ENCODE results near the gene ZNF37A.

DNA sequence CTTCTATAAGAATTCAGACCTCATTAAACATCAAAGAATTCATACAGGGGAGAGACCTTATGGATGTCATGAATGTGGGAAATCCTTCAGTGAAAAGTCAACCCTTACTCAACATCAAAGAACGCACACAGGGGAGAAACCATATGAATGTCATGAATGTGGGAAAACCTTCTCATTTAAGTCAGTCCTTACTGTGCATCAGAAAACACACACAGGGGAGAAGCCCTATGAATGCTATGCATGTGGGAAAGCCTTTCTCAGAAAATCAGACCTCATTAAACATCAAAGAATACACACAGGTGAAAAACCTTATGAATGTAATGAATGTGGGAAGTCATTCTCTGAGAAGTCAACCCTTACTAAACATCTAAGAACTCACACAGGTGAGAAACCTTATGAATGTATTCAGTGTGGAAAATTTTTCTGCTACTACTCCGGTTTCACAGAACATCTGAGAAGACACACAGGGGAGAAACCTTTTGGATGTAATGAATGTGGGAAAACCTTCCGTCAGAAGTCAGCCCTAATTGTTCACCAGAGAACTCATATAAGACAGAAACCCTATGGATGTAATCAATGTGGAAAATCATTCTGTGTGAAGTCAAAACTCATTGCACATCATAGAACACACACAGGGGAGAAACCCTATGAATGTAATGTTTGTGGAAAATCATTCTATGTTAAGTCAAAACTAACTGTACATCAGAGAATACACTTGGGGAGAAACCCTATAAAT lies 24.1 kb downstream of the ZNF37A start:
- TF ChIP-seq, protein P1, sequence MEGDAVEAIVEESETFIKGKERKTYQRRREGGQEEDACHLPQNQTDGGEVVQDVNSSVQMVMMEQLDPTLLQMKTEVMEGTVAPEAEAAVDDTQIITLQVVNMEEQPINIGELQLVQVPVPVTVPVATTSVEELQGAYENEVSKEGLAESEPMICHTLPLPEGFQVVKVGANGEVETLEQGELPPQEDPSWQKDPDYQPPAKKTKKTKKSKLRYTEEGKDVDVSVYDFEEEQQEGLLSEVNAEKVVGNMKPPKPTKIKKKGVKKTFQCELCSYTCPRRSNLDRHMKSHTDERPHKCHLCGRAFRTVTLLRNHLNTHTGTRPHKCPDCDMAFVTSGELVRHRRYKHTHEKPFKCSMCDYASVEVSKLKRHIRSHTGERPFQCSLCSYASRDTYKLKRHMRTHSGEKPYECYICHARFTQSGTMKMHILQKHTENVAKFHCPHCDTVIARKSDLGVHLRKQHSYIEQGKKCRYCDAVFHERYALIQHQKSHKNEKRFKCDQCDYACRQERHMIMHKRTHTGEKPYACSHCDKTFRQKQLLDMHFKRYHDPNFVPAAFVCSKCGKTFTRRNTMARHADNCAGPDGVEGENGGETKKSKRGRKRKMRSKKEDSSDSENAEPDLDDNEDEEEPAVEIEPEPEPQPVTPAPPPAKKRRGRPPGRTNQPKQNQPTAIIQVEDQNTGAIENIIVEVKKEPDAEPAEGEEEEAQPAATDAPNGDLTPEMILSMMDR (IDR thresholded peaks at IDR 0.05): no peak
- TF ChIP-seq POLR2A (IDR thresholded peaks at IDR 0.05): no peak

Data from esophagus squamous epithelium (tissue), 4 donors.